ENCODE measurements around the gene CFAP57. TPM values are rescaled to one million over a fixed set of nuclear protein-coding genes. Genes with fewer than 3 reads are reported as not detected.

The CFAP57 gene
- total and polyA plus RNA-seq, 2 experiments from 2014 or later = 0.10 to 0.46 TPM

DNA sequence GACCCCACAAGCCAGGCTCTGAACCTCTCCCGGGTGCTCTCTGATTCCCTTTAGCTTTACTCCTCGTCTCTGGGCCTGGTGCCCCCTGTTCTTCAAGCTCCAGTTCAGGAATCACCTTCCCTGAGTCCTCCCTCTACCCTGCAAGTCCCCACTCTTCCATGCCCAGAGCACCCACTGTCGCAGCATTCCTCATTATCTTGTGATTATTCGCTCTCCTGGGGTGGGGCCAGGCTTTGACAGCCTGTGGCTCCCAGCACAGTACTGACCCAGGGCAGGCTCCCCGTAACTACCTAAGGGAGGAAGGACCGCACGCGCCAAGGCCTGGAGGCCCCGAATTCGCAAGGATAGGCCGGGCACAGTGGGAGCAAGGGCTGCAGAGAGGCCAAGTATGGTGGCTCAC is 114.0 kb downstream of the CFAP57 start:
- no peaks in the 10 kb centered on the region for H3K9me2 ChIP-seq (replicated peaks; ENCODE audit: insufficient read depth)
- peak overlapping the region; percentile 95 for H3K27ac ChIP-seq
- no peaks in the 10 kb centered on the region for H4K20me1 ChIP-seq (ENCODE audit: insufficient read depth, poor library complexity, severe bottlenecking)
- peak overlapping the region; percentile 85 for H3K4me2 ChIP-seq
- DNase-seq (ENCODE audit: low spot score) = no peak
- H3K79me2 ChIP-seq = peaks cover 24% of the 10 kb centered on the region
- H3K9me3 ChIP-seq (ENCODE audit: low read depth) = no peaks in the 10 kb centered on the region
- TF ChIP-seq, protein P1, sequence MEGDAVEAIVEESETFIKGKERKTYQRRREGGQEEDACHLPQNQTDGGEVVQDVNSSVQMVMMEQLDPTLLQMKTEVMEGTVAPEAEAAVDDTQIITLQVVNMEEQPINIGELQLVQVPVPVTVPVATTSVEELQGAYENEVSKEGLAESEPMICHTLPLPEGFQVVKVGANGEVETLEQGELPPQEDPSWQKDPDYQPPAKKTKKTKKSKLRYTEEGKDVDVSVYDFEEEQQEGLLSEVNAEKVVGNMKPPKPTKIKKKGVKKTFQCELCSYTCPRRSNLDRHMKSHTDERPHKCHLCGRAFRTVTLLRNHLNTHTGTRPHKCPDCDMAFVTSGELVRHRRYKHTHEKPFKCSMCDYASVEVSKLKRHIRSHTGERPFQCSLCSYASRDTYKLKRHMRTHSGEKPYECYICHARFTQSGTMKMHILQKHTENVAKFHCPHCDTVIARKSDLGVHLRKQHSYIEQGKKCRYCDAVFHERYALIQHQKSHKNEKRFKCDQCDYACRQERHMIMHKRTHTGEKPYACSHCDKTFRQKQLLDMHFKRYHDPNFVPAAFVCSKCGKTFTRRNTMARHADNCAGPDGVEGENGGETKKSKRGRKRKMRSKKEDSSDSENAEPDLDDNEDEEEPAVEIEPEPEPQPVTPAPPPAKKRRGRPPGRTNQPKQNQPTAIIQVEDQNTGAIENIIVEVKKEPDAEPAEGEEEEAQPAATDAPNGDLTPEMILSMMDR (IDR thresholded peaks at IDR 0.05; ENCODE audit: poor library complexity) = no peak
- no peak for TF ChIP-seq EZH2 (IDR thresholded peaks at IDR 0.05; ENCODE audit: borderline replicate concordance)
- no peak for TF ChIP-seq EZH2phosphoT487 (IDR thresholded peaks at IDR 0.05; ENCODE audit: low read depth, severe bottlenecking, unreplicated experiment)
- no peak overlapping the region for H2AFZ ChIP-seq
- no peak overlapping the region for H3K4me3 ChIP-seq
- 76% methylated on average over 11 of the region's 11 CpGs for WGBS (ENCODE audit: low lambda C conversion rate, missing lambda C conversion rate)
- no peaks in the 10 kb centered on the region for H3K36me3 ChIP-seq (replicated peaks; ENCODE audit: insufficient read depth, low read depth)
- H3K4me1 ChIP-seq (ENCODE audit: insufficient read depth) = peaks cover 11% of the 10 kb centered on the region
- no peaks in the 10 kb centered on the region for H3K27me3 ChIP-seq

DNA sequence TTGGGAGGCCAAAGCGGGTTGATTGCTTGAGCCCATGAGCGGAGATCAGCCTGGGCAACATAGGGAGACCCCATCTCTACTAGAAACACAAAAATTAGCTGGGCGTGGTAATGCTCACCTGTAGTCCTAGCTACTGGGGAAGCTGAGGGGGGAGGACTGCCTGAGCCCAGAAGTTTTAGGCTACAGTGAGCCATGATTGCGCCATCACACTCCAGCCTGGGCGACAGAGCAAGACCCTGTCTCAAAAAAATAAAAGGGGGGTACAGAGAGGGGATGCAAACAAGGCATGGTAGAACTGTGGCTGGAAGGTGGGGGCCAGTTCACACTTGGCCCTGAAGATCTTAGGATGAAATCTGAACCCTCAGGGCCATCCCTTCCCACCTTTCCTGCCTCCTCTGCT is 114.4 kb downstream of the CFAP57 start:
- Histone ChIP-seq H4K20me1 (ENCODE audit: insufficient read depth, poor library complexity, severe bottlenecking) (no peaks in the 10 kb centered on the region), H3K4me3 (no peak overlapping the region), H3K79me2 (peaks cover 22% of the 10 kb centered on the region), H3K9me3 (ENCODE audit: low read depth) (no peaks in the 10 kb centered on the region), H3K9me2 (replicated peaks; ENCODE audit: insufficient read depth) (no peaks in the 10 kb centered on the region), H3K36me3 (replicated peaks; ENCODE audit: insufficient read depth, low read depth) (no peaks in the 10 kb centered on the region), H3K27ac (peak overlapping the region; percentile 95), H3K4me2 (peak overlapping the region; percentile 85), H2AFZ (no peak overlapping the region), H3K4me1 (ENCODE audit: insufficient read depth) (peaks cover 11% of the 10 kb centered on the region), H3K27me3 (no peaks in the 10 kb centered on the region)
- TF ChIP-seq, protein P1 (IDR thresholded peaks at IDR 0.05; ENCODE audit: poor library complexity) = no peak
- TF ChIP-seq EZH2phosphoT487 (IDR thresholded peaks at IDR 0.05; ENCODE audit: low read depth, severe bottlenecking, unreplicated experiment) (no peak), EZH2 (IDR thresholded peaks at IDR 0.05; ENCODE audit: borderline replicate concordance) (no peak)
- DNase-seq (ENCODE audit: low spot score) = no peak
- 92% methylated on average over 5 of the region's 5 CpGs for WGBS (ENCODE audit: low lambda C conversion rate, missing lambda C conversion rate)

DNA sequence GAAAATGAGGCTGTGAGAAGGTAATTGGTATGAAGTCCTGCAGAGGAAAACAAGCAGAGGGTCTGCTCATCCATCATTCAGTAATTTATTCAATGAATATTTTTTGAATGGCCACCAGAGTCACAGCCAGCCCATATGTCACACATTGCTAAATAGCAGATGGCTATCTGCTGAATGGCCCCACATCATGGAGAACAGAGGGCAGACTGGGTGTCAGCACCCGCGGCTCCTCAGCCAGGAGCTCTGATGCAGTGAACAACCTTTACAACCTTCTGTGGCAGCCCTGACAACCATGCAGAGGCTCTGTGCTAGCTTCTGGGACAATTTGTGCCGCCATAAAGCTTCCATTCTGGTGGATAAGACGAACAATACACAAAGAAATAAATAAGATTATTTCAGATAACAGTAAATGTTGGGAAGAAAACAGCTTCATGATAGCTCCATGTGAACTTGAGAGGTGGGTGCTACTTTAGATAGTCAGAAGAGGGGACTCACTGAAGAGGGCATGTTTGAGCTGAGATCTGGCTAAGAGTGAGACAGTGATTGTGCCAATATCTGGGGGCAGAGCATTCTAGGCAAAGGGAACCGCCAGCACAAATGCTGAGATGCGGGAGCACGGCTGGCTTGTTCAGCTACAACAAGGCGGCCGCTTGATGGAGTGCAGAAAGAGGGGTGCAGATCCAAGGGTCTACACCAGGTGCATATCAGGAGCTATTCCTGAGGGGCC is 116.1 kb downstream of the CFAP57 start:
- 84% methylated on average over 9 of the region's 9 CpGs for WGBS (ENCODE audit: low lambda C conversion rate, missing lambda C conversion rate)
- Histone ChIP-seq H4K20me1 (ENCODE audit: insufficient read depth, poor library complexity, severe bottlenecking) (no peaks in the 10 kb centered on the region), H3K4me3 (no peak overlapping the region), H3K4me2 (no peak overlapping the region), H3K27me3 (no peaks in the 10 kb centered on the region), H3K4me1 (ENCODE audit: insufficient read depth) (peaks cover 11% of the 10 kb centered on the region), H3K9me2 (replicated peaks; ENCODE audit: insufficient read depth) (no peaks in the 10 kb centered on the region), H3K9me3 (ENCODE audit: low read depth) (no peaks in the 10 kb centered on the region), H3K36me3 (replicated peaks; ENCODE audit: insufficient read depth, low read depth) (no peaks in the 10 kb centered on the region), H2AFZ (no peak overlapping the region), H3K27ac (no peak overlapping the region), H3K79me2 (peaks cover 13% of the 10 kb centered on the region)
- DNase-seq (ENCODE audit: low spot score) = no peak
- TF ChIP-seq EZH2phosphoT487 (IDR thresholded peaks at IDR 0.05; ENCODE audit: low read depth, severe bottlenecking, unreplicated experiment) (no peak), EZH2 (IDR thresholded peaks at IDR 0.05; ENCODE audit: borderline replicate concordance) (no peak)
- TF ChIP-seq, protein P1 (IDR thresholded peaks at IDR 0.05; ENCODE audit: poor library complexity) = no peak
